GM13976 (cell line): ENCODE data around the gene PTPMT1.
"Not testable (repeated sequence)": the region's sequence is repeated elsewhere in the genome, so short reads cannot be mapped to it uniquely, and the experiment has no call there.

Experiments used
- DNase-seq: peaks from one replicate; pipeline ENCODE4 v3.0.0; 2012; ENCODE audit warnings: low spot score
- CTCF ChIP-seq: IDR thresholded peaks from 2 replicates; pipeline ENCODE4 v1.5.1; 2012; ENCODE audit warnings: borderline replicate concordance, mild to moderate bottlenecking; ENCODE audit not compliant: insufficient read depth; ENCODE audit errors: extremely low read depth, missing control alignments, control extremely low read depth
- in situ Hi-C: fragments of 300-500 bp; cut with MboI; formaldehyde crosslinking; loops from one replicate; pipeline ENCODE4 v1.12.0; 2022; ENCODE audit warnings: low sequenced_read_pairs, mixed read lengths, inconsistent platforms; ENCODE audit not compliant: unreplicated experiment

PTPMT1 gene

GRCh38 chr11:47524291-47524874 lies 41.0 kb upstream of the PTPMT1 start:
- in situ Hi-C loops = no loop called here
- TF ChIP-seq CTCF = no peak
- peak; percentile 48 for DNase-seq

- DNase-seq, in situ Hi-C loops: not testable (repeated sequence)
Measured at GRCh38 chr11:47526032-47526431, 39.4 kb upstream of the PTPMT1 start.

- no peak for DNase-seq
- in situ Hi-C loops = no loop called here
Measured at GRCh38 chr11:47527186-47527585, 38.2 kb upstream of the PTPMT1 start.

GRCh38 chr11:47529951-47530350 lies 35.4 kb upstream of the PTPMT1 start:
- DNase-seq = no peak
- in situ Hi-C loops = no loop called here
- no peak for TF ChIP-seq CTCF

More at GRCh38 chr11:47527186-47527585, 38.2 kb upstream of the PTPMT1 start:
- TF ChIP-seq CTCF = no peak

GRCh38 chr11:47530721-47531120 lies 34.7 kb upstream of the PTPMT1 start:
- in situ Hi-C loops, DNase-seq: not testable (repeated sequence)

GRCh38 chr11:47531666-47532065 lies 33.7 kb upstream of the PTPMT1 start:
- no peak for TF ChIP-seq CTCF
- no peak for DNase-seq
- in situ Hi-C loops = no loop called here

GRCh38 chr11:47532597-47533213 lies 32.7 kb upstream of the PTPMT1 start:
- DNase-seq = no peak
- no peak for TF ChIP-seq CTCF
- in situ Hi-C loops = no loop called here
